ENCODE measurements around the gene P3H4. TPM values are rescaled to one million over a fixed set of nuclear protein-coding genes. Genes with fewer than 3 reads are reported as not detected.

Gene P3H4
- total RNA-seq, 1 donor from 2014 or later = 30.4 TPM

DNA sequence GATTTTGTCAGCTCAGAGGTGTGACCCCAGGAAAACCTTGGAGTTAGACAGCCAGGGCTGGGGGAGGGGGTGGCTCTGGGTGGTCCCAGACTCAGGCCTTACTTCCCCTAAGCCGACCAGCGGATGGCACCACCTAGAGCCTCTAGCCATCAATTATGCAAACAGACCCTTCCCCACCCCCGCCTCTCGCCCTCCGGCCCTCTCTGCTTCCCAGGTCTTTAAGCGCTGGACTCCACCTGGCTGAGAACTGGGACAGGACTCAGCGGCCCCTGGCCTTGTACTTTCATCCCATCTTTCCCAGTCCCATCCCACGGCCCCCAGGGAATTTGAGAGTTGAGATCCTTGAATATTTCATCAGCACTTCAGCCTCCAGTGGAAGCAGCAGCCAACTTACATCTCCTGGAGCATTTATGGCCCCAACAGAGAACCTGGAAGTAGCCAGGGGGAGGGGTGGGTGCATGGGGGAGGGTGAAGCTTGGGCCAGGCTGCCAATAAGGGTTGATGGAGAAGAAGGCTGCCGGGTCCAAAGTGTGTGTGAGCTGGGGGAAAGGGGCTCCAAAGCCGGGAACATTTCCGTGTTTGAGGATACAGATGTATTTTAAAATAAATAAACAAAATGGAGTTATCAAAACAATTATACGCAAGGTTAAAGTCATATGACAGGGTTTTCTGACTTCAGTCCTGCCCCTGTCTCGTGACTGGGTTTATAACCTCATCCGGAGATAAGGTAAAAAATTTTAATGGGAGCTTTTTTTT, 17.8 kb downstream of the P3H4 start:
- H3K9me3 Mint-ChIP-seq (ENCODE audit: low read depth) = no peaks in the 10 kb centered on the region
- peak overlapping the region; percentile 95 for H3K27ac Mint-ChIP-seq
- no peak for DNase-seq (ENCODE audit: low spot score, unreplicated experiment)
- no peak overlapping the region for H3K4me3 Mint-ChIP-seq (ENCODE audit: low read depth)
- H3K27me3 Mint-ChIP-seq = no peaks in the 10 kb centered on the region
- no peak for TF ChIP-seq CTCF (IDR thresholded peaks at IDR 0.05; ENCODE audit: unreplicated experiment)
- H3K4me1 Mint-ChIP-seq (ENCODE audit: low read depth) = peaks cover 15% of the 10 kb centered on the region
- H3K36me3 Mint-ChIP-seq (ENCODE audit: insufficient read depth) = no peaks in the 10 kb centered on the region

DNA sequence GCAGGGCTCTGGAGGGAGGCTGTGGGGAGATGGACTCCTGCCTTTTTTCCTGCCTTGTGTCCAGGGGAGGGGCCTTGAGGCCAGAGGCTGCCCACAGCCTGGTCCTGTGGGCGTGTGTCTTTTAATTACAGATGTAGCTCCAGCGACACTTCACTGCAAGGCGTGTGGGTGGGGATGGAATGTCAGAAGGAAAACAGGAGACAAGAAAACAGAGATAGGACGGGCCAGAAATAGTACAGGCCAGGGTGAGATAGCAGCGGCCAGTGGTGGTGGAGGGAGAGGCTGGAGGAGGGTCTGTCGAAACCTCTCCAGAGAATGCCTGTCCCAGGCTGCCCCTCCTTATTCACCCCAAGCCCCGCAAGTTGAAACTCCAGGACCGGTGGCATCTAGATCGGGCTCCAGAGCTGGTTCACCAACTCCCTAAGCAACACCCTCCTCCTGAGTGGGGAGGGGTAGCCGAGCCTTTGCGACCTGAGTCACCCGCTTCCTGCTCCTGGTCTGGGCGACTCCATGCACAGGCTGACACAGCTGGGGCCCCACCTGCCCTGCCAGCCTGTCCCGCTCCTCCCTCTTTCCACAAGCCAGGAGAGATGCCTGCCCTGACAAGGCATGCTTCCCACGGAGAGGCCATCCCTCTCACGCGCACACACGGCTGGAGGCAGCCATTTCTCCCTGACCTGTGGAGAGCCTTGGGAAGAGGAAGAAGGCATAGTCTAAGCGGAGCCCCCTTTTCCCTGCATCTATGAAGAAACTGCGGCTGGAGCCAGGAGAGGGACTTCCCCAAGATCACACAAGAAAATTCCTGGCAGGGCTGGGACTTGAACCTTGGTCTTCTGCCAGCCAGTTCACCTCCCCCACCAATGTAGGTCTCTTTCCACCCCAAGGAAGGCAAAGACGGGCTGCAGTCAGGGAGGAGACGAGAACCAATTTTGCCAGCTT, 18.6 kb downstream of the P3H4 start:
- Mint-ChIP-seq H3K27ac (peak overlapping the region; percentile 95), H3K9me3 (ENCODE audit: low read depth) (no peaks in the 10 kb centered on the region), H3K4me1 (ENCODE audit: low read depth) (peaks cover 15% of the 10 kb centered on the region), H3K27me3 (no peaks in the 10 kb centered on the region), H3K36me3 (ENCODE audit: insufficient read depth) (no peaks in the 10 kb centered on the region), H3K4me3 (ENCODE audit: low read depth) (no peak overlapping the region)
- DNase-seq (ENCODE audit: low spot score, unreplicated experiment) = no peak
- no peak for TF ChIP-seq CTCF (IDR thresholded peaks at IDR 0.05; ENCODE audit: unreplicated experiment)

DNA sequence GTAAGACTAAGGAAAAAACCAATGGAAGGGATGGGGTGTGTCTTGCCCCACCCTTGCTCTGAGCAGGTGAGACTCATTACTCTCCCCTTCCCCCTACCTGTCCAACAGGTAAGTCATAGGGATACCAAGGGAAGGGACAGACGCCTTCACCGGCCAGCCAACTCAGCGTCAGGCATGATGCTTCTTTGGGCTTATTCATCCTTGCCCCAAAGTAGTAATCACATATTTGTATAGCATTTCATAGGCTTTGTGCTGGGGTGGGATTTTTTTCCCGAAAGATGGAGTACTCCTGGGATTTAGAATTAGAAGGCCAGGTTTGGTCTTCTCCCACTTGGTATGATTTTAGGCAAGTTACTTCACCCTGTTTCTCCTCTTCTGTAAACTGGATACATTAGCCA, 24.7 kb downstream of the P3H4 start:
- H3K9me3 Mint-ChIP-seq (ENCODE audit: low read depth) = no peaks in the 10 kb centered on the region
- TF ChIP-seq CTCF (IDR thresholded peaks at IDR 0.05; ENCODE audit: unreplicated experiment) = no peak
- H3K4me1 Mint-ChIP-seq (ENCODE audit: low read depth) = peaks cover 26% of the 10 kb centered on the region
- peak overlapping the region; percentile 81 for H3K4me3 Mint-ChIP-seq (ENCODE audit: low read depth)
- peak overlapping the region; percentile 93 for H3K27ac Mint-ChIP-seq
- DNase-seq (ENCODE audit: low spot score, unreplicated experiment) = no peak
- no peaks in the 10 kb centered on the region for H3K27me3 Mint-ChIP-seq
- H3K36me3 Mint-ChIP-seq (ENCODE audit: insufficient read depth) = peaks cover 2% of the 10 kb centered on the region

- TF ChIP-seq CTCF (IDR thresholded peaks at IDR 0.05; ENCODE audit: unreplicated experiment) = peak; percentile 95
- Mint-ChIP-seq H3K36me3 (ENCODE audit: insufficient read depth) (peaks cover 2% of the 10 kb centered on the region), H3K4me1 (ENCODE audit: low read depth) (peaks cover 32% of the 10 kb centered on the region), H3K27me3 (no peaks in the 10 kb centered on the region), H3K4me3 (ENCODE audit: low read depth) (peak within 1 kb of the TSS; percentile 81), H3K27ac (peak within 1 kb of the TSS; percentile 97), H3K9me3 (ENCODE audit: low read depth) (no peaks in the 10 kb centered on the region)
- peak; percentile 100 for DNase-seq (ENCODE audit: low spot score, unreplicated experiment)
These were observed 25.3 kb downstream of the P3H4 start, which contains the start of gene JUP for GRCh38 chr17:41786227-41787020. JUP (minus strand) TSS chr17:41786711; CDS start chr17:41771854, 14,857 bp downstream.

- H3K36me3 Mint-ChIP-seq (ENCODE audit: insufficient read depth) = peaks cover 2% of the 10 kb centered on the region
- peak overlapping the region; percentile 81 for H3K4me3 Mint-ChIP-seq (ENCODE audit: low read depth)
- no peaks in the 10 kb centered on the region for H3K27me3 Mint-ChIP-seq
- H3K9me3 Mint-ChIP-seq (ENCODE audit: low read depth) = no peaks in the 10 kb centered on the region
- peak; percentile 64 for DNase-seq (ENCODE audit: low spot score, unreplicated experiment)
- peak overlapping the region; percentile 97 for H3K27ac Mint-ChIP-seq
- TF ChIP-seq CTCF (IDR thresholded peaks at IDR 0.05; ENCODE audit: unreplicated experiment) = no peak
- H3K4me1 Mint-ChIP-seq (ENCODE audit: low read depth) = peaks cover 33% of the 10 kb centered on the region
These were observed 25.9 kb downstream of the P3H4 start for GRCh38 chr17:41785859-41786226.

Measured in progenitor cell of endocrine pancreas (in vitro differentiated cells).